HG03342 (cell line): ENCODE measurements around the gene ANGPT4.

Source experiments
- ATAC-seq: cut with Tn5 transposase; IDR thresholded peaks from one replicate; pipeline ENCODE4 v1.9.1; 2021; ENCODE audit warnings: mild to moderate bottlenecking, moderate library complexity; ENCODE audit not compliant: unreplicated experiment

ANGPT4 gene

DNA sequence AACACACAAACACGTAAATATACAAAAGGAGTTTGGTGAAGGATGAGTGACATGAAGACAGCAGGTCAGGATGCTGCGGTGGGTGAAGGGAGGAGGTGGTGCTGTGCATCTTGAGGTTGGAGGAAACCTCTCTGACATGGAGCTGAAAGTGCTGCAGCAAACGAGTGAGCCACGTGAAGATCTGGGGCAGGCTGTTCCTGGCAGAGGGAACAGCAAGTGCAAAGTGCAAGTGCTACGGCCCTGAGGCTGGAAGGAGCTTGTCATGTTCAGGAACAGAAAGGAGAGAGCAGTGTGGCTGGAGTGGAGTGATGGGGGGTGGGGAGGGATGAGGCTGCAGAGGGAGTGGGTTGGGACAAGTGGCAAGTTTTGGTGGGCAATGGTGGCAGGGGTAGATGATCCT is 24.8 kb upstream of the ANGPT4 start:
- ATAC-seq: no peak

DNA sequence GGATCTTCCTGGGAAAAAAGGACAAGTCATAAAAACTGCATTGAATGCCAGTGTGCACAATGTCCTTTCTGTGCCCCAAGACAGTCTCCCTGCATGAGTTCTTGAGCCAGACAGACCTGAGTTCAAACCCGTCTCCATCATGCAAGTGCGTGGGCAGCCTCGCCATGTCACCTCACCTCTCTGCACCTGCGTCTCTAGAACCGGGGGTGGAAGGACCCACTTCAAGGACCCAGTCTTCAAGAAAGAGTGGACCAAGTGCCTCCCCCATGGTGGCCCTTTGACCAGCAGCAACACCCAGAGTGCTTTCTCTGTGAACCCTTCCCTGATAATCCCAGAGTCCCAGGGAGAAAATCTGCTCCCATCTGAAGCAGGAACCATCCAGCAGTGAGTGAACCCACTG is 23.5 kb upstream of the ANGPT4 start:
- ATAC-seq: no peak

DNA sequence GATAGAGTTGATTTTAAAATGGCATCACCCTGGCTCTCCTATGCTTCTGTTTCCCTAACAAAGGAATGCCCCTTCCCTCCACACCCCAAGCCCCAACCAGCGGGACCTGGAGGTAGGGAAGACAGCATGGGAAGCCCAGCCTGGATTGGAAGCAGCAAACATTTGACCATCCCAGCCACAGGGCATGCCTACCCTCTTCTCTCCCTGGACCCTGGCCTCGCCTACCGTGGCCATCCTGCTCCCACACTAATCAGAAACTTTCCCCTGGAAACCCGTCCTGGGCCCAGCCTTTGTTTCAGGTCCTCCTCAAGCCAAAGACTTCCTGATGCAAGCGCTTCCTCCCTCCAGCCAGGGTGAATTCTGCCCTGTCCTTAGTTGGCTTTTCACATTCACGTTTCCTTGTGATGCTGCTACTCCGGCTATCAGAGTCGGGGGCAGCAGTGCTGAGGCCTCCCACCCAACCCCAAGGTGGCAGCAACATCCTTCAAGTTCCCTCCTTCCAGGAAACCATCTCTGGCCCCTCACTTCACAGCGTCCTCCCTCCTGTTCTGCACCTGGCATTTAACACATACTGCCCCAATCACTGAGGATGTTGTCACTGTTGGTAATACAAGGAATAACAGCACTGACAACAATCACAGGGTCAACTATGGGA is 18.2 kb upstream of the ANGPT4 start:
- no peak for ATAC-seq

DNA sequence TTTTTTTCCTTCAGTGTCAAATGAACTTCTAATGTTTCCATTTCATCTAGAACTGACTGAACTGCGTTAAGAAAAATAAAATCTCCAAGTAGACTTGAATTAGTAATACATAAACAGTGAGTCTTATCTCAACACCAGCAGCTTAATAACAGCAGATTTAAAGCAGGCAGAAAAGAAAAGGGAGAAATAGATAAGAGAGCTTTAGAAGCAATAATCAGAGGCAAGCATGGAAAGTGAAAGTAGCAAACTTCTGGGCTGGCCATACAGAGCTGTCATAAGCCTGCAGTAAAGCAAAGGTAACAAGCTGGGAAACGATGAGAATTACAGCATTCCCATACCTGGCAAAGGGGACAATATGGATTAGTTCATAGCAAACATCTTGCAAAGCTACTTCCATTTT is 16.9 kb upstream of the ANGPT4 start:
- no peak for ATAC-seq

DNA sequence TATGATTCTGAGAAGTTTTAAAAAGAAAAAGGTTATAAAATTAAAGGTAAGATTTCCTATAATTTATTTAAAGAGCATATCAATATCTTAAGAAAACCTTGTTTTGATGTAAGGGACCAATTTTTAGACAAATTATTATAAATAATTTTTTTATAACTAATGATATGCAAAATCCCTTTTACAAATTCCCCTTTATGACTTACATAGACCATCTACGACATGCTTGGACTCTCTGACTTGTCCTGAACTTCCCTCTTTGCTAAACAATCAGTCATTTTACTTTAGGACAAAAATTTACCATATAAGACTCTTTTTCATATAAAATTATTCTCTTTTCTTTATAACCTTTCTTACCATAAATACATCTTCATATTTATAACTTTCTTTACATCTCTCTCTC is 15.3 kb upstream of the ANGPT4 start:
- ATAC-seq: no peak

DNA sequence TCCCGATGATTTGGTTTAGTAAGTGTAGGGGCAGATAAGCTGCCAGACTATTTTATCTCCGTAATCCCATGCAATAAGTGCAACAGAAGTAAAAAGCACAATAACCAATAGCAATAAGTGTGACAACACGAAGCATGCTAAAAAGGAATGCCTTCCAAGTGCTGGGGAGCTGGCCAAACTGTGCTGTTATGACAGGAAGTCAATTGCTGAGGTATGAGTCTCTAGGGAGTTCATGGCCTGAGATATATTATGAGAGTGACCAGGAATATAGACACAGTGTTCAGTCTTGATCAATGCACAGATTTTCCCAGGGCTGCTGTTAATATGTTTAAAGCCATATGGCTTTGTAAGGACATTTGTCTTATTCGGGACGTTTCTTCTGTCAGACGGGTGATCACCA is 10.5 kb upstream of the ANGPT4 start:
- ATAC-seq: no peak

DNA sequence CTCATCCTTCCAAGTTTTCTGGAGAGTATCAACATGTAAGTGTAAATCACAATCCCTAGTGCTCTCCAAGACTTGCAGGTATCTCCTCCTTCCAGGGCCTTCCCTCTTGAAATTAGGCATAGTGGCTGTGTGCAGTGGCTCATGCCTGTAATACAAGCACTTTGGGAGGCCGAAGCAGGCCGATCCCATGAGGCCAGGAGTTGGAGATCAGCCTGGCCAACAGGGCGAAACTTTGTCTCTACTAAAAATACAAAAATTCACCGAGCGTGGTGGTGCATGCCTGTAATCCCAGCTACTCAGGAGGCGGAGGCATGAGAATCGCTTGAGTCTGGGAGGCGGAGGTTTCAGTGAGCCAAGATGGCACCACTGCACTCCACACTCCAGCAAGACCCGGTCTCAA is 9.4 kb upstream of the ANGPT4 start:
- ATAC-seq: no peak

DNA sequence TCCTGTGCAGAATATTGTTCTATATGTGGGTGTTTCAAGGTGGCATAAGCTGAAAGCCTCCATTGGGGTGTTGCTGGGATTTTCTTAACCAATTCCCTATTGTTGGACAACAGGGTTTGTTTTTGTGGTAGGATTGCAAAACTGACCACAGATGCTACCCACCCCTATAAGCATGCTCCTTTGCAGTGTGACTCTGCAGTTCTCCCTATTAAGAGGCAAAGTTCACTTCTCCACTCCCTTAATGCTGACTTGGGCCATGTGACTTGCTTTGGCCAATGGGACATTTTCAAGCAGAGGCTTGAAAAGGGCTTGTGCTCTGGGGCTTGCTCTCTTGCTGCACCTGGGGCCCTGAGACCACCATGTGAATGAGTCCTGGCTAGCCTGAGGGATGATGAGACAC is 8.5 kb upstream of the ANGPT4 start:
- no peak for ATAC-seq

DNA sequence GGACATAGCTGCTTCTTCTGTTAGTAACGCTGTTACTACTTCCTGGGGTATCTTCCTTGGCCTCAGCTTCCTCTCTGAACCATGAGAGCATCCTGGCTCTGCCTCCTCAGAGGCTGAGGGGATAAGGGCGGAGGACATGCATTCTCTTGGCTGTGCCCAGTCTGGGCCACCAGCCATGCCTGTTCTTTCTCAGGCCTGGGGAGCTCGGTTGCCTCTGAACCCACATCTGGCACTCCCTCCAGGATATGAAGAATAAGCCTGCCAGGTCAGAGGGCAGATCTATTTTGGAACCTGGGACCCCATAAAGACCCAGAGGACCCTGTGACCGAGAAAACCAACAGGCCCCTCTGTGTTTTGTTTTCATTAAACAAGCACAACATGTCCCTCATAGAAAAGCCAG is 6.6 kb upstream of the ANGPT4 start:
- ATAC-seq: no peak

DNA sequence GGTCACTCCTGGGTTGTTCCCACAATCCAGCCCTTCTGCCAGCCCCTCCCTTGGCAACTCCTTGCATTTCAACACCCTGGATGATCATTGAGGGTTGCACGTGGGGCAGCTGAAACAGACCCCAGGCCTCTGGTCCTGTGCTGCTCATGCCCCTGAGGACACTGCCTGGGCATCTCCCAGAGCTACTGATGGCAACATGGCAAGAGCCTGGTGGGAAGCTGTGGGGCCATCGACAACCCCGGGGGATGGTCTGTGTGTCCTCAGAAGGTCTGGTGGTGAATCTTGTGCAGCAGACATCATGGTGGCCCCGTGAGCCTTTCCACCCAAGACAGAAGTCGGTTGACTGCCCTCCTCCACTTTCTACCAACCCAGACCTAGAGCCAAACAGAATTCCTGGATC is 4.9 kb upstream of the ANGPT4 start:
- ATAC-seq: no peak

DNA sequence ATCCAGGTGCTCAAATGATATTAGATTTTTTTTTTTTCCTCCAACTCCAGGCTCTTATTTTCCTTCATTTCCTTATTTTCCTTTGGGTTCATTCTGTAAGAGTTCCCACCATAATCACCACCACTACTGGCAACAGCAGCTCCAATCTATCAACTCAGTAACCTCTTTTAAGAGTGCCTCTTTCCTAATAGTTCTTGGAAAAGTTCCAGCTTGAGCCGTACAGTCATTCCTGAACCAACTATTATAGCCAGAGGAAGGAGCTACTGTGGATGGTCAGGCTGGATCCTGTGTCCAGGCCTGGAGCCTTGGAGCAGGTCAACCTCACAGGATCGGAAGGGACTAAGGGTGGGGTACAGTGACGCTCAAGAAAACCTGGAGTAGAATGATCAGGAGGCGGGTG is 4.2 kb upstream of the ANGPT4 start:
- ATAC-seq: no peak

DNA sequence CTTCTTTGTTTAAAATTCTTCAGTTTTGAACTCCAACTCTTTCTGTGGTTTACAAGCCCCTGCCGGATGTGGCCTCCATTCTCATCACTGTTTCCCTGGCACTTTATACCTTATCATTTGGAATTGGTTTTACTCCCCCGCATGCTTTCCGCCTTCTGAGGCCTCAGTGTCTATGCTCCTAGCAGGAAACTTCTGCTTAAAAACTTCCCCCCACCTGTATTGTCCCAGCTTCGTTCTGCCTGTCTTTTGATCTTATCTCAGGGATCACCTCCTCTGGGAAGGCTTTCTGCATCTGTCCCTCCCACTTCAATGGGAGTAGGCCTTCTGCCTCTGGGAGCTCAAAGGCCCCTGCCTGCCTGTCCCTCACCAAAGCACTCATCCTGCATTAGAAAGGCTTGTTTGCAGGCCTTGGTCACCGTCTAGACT is 3.4 kb upstream of the ANGPT4 start:
- ATAC-seq: no peak

DNA sequence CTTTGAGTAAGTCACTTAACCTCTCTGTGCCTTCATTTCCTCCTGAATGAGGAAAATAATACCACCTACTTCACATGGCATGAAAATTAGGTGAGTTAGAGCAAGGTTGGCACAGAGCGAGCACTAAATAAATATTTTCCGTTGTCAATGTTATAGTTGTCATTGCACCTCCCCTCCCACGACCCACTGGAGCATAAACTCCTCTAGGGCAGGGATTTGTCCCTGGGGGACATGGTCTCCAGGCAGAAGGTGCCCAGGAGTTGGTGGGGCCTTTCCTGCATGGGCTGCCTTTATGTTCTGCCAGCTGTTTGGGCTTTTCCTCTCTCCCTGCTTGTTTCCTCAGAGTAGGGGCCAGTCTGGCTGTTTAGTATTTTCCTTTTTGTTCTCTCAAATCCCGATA is 1.3 kb upstream of the ANGPT4 start:
- ATAC-seq: no peak

DNA sequence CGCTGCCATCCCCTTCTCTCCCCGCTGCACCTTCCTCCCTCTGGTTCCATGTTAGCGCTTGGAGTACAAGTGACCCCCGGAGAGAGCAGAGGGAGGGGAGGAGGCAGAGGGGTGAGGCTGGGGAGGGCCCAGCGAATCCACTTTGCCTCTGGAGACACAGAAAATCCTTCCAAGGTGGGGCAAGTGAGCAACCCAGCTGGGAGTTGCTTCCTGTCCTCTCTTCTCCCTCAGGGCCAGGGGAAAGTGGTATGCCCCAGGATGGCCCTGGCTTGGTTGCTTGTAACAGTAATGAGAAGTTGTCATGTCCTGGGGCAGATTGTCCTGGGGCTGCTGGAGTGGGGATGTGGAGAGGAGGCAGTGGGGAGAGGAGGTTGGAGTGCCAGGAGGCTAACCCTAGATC is 691 bp upstream of the ANGPT4 start:
- no peak for ATAC-seq

DNA sequence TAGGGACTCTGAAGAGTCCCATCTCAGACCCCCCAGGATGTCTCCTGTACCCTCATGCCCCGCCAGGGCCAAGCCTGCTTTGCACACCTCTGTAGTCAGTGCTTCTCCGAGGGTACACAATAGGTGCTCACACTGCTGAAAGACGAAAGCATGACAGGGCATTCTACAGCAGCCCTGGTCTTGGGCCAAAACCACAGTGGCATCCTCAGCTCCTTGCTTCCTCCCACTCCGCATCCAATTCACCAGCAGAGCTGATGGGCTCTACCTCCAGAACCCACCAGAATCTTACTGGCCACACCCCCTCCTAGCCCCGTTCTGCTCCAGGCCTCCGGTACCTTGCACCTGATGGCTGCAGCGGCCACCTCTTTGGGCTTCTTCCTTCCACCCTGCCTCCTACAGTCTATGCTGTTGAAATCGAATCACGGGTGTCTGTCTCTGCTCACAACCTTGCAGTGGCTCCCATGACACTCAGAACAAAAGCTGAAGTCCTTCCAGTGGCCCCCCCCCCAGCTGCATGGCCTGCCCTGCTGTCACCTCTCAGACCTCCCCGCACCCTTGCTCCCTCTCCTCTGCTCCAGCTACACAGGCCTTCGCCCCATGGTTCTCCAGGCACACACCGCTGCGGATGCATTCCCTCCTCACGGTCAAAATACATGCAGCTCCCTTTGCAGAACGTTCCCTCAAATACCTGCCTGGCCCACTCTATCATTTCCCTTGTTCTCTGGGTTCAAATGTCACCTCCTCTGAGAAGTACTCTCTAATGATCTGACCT is 1.2 kb downstream of the ANGPT4 start:
- ATAC-seq: no peak

DNA sequence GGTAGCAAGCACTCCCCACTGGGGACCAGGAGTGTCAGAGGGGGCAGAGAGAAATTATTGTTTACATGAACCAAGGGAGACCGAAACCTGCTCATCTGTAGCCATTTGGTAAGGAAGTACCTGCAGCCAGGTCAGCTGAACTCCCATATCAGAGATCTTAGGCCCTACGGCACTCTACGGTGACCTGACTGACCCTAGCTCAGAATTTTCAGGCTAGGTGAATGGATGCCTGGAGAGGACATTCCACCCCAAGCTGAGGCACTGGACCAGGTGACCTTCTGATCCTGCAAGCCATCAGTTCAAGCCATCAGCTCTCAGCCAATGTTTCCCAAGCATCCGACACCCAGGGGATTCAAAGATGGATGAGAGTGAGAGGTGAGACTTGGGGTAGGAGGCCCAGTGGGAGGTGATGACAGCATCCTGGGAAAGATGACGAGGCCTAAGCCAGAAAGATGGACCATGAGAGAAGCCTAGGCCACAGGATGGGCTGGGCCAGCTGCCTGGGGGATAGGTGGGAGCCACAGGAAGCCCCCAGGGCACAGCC is 2.8 kb downstream of the ANGPT4 start:
- no peak for ATAC-seq

DNA sequence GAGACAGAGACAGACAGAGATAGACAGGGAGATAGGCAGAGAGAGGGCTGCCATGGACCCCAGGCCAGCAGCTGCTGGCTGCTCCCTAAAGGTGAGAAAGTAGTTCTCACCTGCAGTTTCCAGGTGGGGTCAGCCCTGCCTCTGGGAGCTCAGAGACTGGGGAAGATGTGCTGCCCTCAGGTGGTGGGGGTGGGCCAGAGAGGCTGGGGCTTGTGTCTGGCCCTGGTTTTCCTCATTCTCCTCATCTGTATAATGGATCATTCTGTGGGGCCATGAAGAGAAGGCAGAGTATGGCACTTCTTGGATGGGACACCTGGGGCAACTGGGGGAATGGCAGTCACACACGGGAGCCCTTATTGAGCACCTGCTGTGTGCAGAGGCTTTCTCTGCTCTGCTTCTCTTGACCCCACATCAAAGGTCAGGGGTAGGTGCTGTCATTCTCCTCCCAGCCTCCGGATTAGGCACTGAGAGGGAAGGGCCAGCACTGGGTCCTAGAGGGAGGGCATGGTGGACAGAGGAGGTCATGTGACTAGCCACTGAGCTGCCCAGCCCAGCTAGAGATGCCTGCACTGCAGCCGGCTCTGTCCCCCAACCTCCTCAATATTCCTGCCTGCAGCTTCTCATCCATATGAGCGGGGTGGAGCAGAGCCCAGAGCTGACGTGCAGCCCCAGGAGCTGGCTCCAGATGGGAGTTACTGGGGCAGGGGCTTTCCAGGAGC is 4.1 kb downstream of the ANGPT4 start:
- no peak for ATAC-seq

DNA sequence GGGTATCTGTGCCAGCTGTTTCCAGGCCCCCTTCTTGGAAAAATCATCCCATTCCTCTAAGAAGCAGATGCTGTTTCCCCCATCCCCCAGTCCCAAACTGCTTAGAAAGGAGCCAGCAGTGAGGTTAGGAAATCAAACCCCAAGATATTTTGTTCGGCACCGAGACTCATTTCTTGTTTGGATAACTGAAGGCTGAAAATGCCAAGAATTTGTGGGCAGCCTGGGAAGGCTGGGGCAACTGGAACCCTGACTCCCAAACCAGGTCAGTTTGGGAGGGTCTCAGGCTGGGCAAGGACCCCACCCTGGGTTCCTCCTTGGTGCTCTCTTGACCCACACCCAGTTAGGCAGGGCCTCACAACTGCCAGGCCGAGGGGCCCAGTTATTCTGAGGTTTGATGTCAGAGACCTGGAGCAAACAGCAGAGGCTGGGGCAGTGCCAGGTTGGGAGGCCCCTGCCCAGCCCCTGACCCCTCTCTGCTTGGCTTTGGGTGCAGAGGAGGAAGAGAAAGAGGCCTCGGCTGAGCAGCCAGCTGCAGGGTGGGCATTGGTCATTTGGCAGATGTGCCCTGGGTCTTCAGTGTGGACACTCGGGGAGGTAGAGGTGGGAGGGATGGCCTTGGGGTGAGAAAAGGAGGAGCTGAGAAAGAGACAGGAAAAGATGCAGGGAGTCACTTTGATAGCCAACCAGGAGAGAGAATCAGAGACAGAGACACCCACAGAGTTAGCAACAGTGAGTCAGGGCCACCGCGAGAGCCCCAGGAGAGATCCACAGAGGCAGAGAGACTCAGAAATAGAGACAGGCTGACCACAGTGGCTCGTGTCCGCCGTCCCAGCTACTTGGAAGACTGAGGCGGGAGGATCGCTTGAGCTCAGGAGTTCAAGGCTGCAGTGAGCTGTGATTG is 5.0 kb downstream of the ANGPT4 start:
- no peak for ATAC-seq

DNA sequence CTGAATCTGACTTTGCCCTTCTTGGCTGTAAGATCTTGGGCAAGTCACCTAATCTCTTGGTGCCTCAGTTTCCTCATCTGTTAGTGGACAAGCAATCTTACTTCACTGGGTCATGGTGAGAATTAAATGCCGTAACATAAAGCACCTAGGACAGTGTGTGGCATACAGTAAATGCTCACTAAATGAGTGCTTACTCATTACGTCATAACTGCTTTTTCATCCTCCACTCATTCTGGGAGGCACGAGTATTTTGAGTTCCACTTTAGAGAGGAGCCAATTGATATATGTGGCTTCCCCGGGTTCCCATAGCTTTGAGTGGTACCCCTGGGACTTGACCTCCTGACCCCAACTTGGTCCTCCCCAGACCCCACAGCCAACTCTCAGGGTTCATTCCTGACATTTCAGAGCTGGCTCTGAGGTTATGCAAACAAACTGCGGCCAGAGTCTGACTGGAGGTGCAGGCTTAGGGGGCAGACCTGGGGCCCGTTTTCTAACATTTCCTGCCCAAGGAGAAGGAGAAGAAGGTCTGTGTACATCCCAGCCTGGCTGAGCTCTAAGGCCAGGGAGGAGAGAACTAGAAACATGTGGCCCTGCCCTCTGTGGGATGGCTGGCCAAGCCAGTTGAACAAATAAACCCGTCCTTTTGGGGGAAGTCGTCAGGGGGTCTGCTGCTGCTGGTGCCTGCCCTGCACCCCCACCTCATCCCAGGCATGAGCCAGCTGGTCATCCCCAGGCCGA is 5.8 kb downstream of the ANGPT4 start:
- no peak for ATAC-seq

DNA sequence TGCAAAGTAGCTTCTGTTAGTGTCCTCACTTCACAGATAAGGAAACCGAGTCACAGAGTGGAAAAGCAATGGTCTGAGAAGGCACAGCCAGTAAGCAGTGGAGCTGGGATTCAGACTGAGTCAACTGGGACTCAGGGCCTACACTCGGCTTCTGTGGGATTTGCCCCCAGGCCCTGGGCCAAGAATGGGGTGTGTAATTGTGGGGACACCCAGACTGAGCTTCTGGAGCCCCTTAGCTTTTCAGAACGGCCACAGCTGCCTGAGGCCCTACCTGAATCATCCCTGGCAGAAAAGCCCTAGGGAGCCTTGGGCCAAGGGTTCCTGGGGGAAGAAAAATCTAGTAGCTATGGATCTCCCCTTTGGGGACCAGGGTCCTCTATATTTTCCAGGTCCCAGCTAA is 6.5 kb downstream of the ANGPT4 start:
- ATAC-seq: no peak
